BE2C (cell line): ENCODE results near the gene TMEM151A.

Source experiments
- DNase-seq: peaks from one replicate; pipeline ENCODE4 v3.0.0-alpha.2; 2020
- H3K27me3 ChIP-seq: fragments of 250-450 bp; sonication (Bioruptor Pico); 2 replicates; pipeline ENCODE4 v1.5.1; 2020; ENCODE audit warnings: mild to moderate bottlenecking
- H3K36me3 ChIP-seq: fragments of 250-450 bp; sonication (Bioruptor Pico); 2 replicates; pipeline ENCODE4 v1.5.1; 2020; ENCODE audit warnings: mild to moderate bottlenecking
- H3K4me1 ChIP-seq: fragments of 250-450 bp; sonication (Bioruptor Pico); 2 replicates; pipeline ENCODE4 v1.5.1; 2020
- H3K4me3 ChIP-seq: 2 replicates; pipeline ENCODE4 v1.5.1; 2011; ENCODE audit warnings: low read depth, low read length
- H3K9me3 ChIP-seq: fragments of 250-450 bp; sonication (Bioruptor Pico); 2 replicates; pipeline ENCODE4 v1.5.1; 2020
- CTCF ChIP-seq: IDR thresholded peaks from 2 replicates; pipeline ENCODE4 v1.5.1; 2012; ENCODE audit warnings: mild to moderate bottlenecking, low read depth, low read length

The TMEM151A gene

DNA sequence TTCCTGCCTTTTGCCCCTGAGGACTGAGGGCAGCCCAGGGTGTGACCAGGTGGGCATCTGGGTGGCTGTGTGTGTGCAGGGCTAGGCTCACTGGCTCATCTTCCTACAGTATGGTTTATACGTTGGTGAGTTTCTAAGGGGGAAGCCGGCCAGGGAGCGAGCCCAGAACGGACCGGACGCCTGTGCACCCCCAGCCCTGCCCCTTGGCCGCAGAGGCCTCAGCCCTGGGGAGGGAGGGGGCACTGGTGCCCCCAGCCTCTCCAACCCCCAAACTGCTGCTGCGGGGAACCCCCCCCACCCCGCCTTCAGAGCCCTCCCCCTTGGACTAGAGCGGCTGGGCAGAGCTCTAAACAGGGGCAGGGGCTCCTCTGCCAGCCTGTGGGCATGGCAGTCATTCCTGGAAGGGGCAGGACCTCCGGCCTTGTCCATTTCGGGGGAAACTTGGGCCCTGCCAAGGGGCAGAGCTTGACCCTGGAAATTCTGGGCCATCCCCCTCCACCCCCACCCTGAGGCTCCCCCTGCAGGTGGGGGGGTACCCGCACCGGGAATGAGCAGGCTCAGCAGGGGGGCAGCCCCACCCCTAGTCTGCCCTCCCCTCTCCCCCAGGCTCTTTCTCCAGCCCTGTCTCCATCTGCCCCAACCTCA is 8.1 kb upstream of the TMEM151A start:
- no peak for TF ChIP-seq CTCF
- Histone ChIP-seq H3K27me3 (no peaks in the 10 kb centered on the region), H3K36me3 (peaks cover 26% of the 10 kb centered on the region; the same call in 1 of the 2 replicates), H3K4me3 (no peak overlapping the region), H3K4me1 (peaks cover 32% of the 10 kb centered on the region), H3K9me3 (no peaks in the 10 kb centered on the region)
- no peak for DNase-seq

- Histone ChIP-seq H3K36me3 (peaks cover 26% of the 10 kb centered on the region; the same call in 1 of the 2 replicates), H3K4me1 (peaks cover 32% of the 10 kb centered on the region), H3K4me3 (no peak overlapping the region), H3K27me3 (no peaks in the 10 kb centered on the region), H3K9me3 (no peaks in the 10 kb centered on the region)
- TF ChIP-seq CTCF = no peak
- no peak for DNase-seq
These were observed 7.1 kb upstream of the TMEM151A start for GRCh38 chr11:66284526-66285078.

GRCh38 chr11:66285250-66285947 is 6.3 kb upstream of the TMEM151A start:
- Histone ChIP-seq H3K9me3 (no peaks in the 10 kb centered on the region), H3K27me3 (no peaks in the 10 kb centered on the region), H3K4me3 (no peak overlapping the region), H3K36me3 (peaks cover 26% of the 10 kb centered on the region; the same call in 1 of the 2 replicates), H3K4me1 (peaks cover 25% of the 10 kb centered on the region)
- DNase-seq = no peak
- no peak for TF ChIP-seq CTCF

DNA sequence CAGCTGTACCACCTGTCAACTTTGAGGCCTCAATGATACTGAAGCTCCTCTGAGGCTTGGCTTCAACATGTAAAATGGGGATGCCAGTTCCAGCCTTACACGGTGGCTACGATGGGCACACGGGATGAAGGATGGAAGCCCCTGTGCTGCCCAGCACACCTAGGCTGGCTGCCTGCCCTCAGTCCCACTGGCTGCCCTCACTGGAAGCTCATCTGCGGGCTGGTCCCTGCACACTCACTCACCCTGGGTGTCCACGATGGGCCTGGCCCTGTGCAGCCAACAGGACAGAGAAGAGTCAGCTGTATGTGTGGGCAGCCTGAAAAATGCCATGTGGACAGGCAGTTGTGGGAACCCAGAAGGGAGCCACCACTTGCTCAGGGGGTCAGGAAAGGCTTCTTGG is 5.0 kb upstream of the TMEM151A start:
- no peaks in the 10 kb centered on the region for H3K9me3 ChIP-seq
- H3K4me3 ChIP-seq = no peak overlapping the region
- no peaks in the 10 kb centered on the region for H3K27me3 ChIP-seq
- H3K4me1 ChIP-seq = peaks cover 17% of the 10 kb centered on the region
- peaks cover 26% of the 10 kb centered on the region; the same call in 1 of the 2 replicates for H3K36me3 ChIP-seq
- DNase-seq = no peak
- TF ChIP-seq CTCF = no peak

DNA sequence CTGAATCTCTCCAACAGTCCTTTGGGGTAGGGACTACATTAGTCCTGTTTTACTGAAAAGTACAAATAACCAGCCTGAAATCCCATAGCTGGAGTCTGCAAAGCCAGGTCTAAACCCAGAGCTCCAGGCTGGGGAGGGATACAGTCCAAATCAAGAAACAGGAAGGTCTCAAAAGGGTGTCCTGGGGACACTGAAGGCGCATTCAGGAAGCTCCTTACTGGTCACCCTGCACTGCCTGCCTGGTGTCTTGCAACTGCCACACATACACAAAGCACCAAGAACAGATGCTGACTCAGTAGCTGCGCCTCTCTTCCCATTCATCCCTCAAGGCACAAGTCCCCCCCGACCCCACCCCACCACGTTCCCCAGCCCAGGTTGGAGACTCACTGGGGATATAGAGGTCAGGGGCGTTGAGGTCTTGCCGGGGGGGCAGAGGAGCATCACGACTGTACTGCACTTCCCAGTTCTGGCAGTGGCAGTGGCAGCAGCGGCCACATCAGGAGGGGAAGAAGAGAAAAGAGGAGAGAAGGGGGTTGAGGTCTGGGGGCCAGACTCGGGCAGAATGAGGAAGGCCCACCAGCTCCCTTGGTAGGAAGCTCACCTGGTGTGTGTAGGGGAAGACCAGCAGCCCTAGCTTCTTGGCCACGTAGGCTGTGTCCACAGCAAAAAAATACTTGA is 4.3 kb upstream of the TMEM151A start:
- H3K27me3 ChIP-seq = no peaks in the 10 kb centered on the region
- H3K4me1 ChIP-seq = peaks cover 12% of the 10 kb centered on the region
- H3K36me3 ChIP-seq = peaks cover 26% of the 10 kb centered on the region; the same call in 1 of the 2 replicates
- no peak for DNase-seq
- H3K9me3 ChIP-seq = no peaks in the 10 kb centered on the region
- TF ChIP-seq CTCF = no peak
- peak overlapping the region; percentile 93 for H3K4me3 ChIP-seq
